ENCODE measurements around the gene CCSER1. TPM values are rescaled to one million over a fixed set of nuclear protein-coding genes. Genes with fewer than 3 reads are reported as not detected.

Gene CCSER1
- total RNA-seq, 4 donors from 2014 or later = 27.5 to 66.5 (median 54.3) TPM

DNA sequence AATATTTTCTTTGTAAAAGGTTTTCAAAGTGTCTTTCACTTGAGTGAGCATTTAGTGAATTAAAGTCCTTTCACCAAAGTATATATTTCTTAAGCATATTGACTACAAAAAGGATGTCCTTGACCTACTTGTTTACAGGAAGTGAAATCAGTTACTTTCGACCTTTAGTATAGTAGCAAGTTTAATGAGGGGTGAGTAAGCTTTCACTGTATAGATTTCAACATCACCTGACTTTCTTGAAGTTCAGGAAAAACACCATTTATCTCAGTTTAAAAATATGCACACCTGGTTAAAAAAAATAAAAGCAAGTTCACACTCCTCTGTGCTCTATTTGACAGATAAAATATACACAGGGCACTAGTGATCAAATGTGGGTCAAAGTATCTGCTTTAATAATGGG is 88.1 kb downstream of the CCSER1 start:
- TF ChIP-seq, protein P1, sequence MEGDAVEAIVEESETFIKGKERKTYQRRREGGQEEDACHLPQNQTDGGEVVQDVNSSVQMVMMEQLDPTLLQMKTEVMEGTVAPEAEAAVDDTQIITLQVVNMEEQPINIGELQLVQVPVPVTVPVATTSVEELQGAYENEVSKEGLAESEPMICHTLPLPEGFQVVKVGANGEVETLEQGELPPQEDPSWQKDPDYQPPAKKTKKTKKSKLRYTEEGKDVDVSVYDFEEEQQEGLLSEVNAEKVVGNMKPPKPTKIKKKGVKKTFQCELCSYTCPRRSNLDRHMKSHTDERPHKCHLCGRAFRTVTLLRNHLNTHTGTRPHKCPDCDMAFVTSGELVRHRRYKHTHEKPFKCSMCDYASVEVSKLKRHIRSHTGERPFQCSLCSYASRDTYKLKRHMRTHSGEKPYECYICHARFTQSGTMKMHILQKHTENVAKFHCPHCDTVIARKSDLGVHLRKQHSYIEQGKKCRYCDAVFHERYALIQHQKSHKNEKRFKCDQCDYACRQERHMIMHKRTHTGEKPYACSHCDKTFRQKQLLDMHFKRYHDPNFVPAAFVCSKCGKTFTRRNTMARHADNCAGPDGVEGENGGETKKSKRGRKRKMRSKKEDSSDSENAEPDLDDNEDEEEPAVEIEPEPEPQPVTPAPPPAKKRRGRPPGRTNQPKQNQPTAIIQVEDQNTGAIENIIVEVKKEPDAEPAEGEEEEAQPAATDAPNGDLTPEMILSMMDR (IDR thresholded peaks at IDR 0.05) = no peak
- TF ChIP-seq POLR2A (IDR thresholded peaks at IDR 0.05) = no peak
- Histone ChIP-seq H3K27ac (peak overlapping the region in 1 of 4 donors; percentile 14), H3K9me3 (no peaks in the 10 kb centered on the region), H3K27me3 (no peaks in the 10 kb centered on the region), H3K4me1 (no peaks in the 10 kb centered on the region), H3K4me3 (no peak overlapping the region), H3K36me3 (no peaks in the 10 kb centered on the region)
- no peak for DNase-seq

DNA sequence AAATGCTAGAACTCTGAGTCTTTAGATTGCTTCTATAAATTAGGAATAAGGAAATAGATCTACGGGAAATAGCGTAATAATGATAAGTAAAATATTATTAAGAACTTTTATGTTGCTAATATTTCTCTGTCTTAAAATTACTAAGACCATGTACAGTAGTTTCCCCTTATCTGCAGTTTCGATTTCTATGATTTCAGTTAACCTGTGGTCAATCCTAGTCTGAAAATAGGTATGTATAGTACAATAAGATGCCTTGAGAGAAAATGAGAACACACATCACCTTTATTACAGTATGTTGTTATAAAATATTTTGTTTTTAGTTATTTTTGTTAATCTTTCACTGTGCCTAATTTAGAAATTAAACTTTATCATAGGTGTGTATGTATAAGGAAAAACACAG is 92.6 kb downstream of the CCSER1 start:
- TF ChIP-seq POLR2A (IDR thresholded peaks at IDR 0.05) = no peak
- TF ChIP-seq, protein P1 (IDR thresholded peaks at IDR 0.05) = no peak
- no peak for DNase-seq
- H3K4me1 ChIP-seq = no peaks in the 10 kb centered on the region
- no peak overlapping the region for H3K27ac ChIP-seq
- H3K4me3 ChIP-seq = no peak overlapping the region
- no peaks in the 10 kb centered on the region for H3K27me3 ChIP-seq
- H3K9me3 ChIP-seq = no peaks in the 10 kb centered on the region
- H3K36me3 ChIP-seq = no peaks in the 10 kb centered on the region

DNA sequence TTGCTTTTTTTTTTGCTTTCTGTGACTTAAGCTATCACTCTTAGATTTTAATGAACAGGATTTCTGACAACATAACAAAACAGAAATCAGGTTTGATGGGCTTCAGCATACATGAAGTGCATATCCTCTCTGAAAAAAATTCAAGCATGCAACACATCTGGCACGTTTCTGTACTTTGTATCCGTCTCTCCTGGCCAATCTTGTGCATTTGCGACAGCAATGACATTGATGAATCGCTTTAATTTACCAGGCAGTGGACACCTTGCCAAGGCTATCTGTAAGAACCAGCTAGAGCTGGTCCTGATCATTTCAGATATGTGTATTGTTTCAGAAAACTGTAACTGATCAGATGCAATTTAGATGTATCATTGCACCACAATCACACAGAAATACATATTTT is 93.3 kb downstream of the CCSER1 start:
- TF ChIP-seq POLR2A (IDR thresholded peaks at IDR 0.05) = no peak
- TF ChIP-seq, protein P1 (IDR thresholded peaks at IDR 0.05) = no peak
- Histone ChIP-seq H3K4me3 (no peak overlapping the region), H3K9me3 (no peaks in the 10 kb centered on the region), H3K27ac (no peak overlapping the region), H3K4me1 (no peaks in the 10 kb centered on the region), H3K36me3 (no peaks in the 10 kb centered on the region), H3K27me3 (no peaks in the 10 kb centered on the region)
- DNase-seq = no peak

GRCh38 chr4:90226734-90227133 is 99.5 kb downstream of the CCSER1 start:
- H3K4me1 ChIP-seq = no peaks in the 10 kb centered on the region
- H3K27ac ChIP-seq = no peak overlapping the region
- H3K9me3 ChIP-seq = no peaks in the 10 kb centered on the region
- H3K4me3 ChIP-seq = no peak overlapping the region
- TF ChIP-seq, protein P1 (IDR thresholded peaks at IDR 0.05) = no peak
- TF ChIP-seq POLR2A (IDR thresholded peaks at IDR 0.05) = no peak
- no peaks in the 10 kb centered on the region for H3K27me3 ChIP-seq
- H3K36me3 ChIP-seq = no peaks in the 10 kb centered on the region
- no peak for DNase-seq

- H3K27me3 ChIP-seq = no peaks in the 10 kb centered on the region
- H3K4me1 ChIP-seq = no peaks in the 10 kb centered on the region
- H3K27ac ChIP-seq = no peak overlapping the region
- no peaks in the 10 kb centered on the region for H3K36me3 ChIP-seq
- H3K9me3 ChIP-seq = no peaks in the 10 kb centered on the region
- no peak for DNase-seq
- TF ChIP-seq, protein P1 (IDR thresholded peaks at IDR 0.05) = no peak
- no peak overlapping the region for H3K4me3 ChIP-seq
Measured at GRCh38 chr4:90227177-90227576, 100.0 kb downstream of the CCSER1 start.

DNA sequence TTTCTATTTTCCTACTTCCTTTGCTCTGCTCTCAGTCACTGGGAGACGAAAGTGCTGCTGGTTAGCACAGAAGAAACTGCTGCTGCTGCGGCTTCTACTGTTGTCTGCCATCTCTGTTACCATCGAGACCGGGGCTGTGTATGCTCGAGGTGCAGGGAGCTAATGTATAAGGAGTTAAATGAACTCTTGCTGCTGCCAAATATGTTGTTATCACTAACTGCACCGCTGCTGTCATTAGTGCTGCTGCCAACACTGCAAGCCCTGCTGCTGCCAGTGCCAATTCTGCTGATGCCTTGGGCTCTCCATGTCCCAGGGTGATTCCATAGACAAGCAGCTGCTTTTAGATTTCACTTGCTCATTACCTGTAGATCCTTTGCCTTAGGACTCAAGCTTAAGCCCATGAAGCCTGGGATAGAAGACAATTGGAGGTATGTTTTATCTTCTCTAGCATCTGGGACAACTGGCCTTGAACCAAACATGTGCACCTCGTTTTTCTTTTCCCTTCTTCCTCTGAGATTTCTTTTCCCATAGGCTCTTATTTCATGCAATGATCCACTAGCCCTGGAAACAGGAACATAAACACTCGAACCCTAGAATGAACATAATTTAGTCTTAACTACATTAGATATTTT is 107.8 kb downstream of the CCSER1 start:
- Histone ChIP-seq H3K27ac (no peak overlapping the region), H3K9me3 (no peaks in the 10 kb centered on the region), H3K27me3 (no peaks in the 10 kb centered on the region), H3K4me3 (no peak overlapping the region), H3K4me1 (no peaks in the 10 kb centered on the region), H3K36me3 (no peaks in the 10 kb centered on the region)
- no peak for DNase-seq
- no peak for TF ChIP-seq POLR2A (IDR thresholded peaks at IDR 0.05)
- TF ChIP-seq, protein P1 (IDR thresholded peaks at IDR 0.05) = no peak
